HepG2 (cell line): ENCODE measurements around the gene ATP11C. TPM values are rescaled to one million over a fixed set of nuclear protein-coding genes. Genes with fewer than 3 reads are reported as not detected.

Experiments used
- ATAC-seq: fragments of 200-7000 bp; cut with Tn5 transposase; 3 replicates; pipeline ENCODE4 v1.9.1; 2020; ENCODE audit warnings: mild to moderate bottlenecking, moderate library complexity
- BruUV-seq: library from RNA; stranded (reverse); fragments of 400-500 nt; replicated peaks from 2 replicates; lab custom pipeline; 2021; lab: Mats Ljungman, UMichigan
- CTCF ChIA-PET: fragments of 300-600 bp; formaldehyde crosslinking; extraction: SDS; loops from one replicate; lab custom pipeline; 2021; ENCODE audit warnings: low total read pairs, inconsistent platforms, low intra/inter-chr PET ratio; lab: Yijun Ruan, JAX
- POLR2A ChIA-PET: fragments of 350-600 bp; sonication (Branson Sonifier 250); formaldehyde crosslinking; loops from one replicate; lab custom pipeline; 2020; ENCODE audit warnings: antibody characterized with exemption, inconsistent platforms; lab: Yijun Ruan, JAX
- DNase-seq: peaks from one replicate; pipeline ENCODE4 v3.0.0-alpha.2; 2015; ENCODE audit warnings: low spot score
- FAIRE-seq: peaks from 3 replicates; lab custom pipeline; 2011; peaks lifted over from hg19 to GRCh38; lab: Jason Lieb, UNC
- H2AFZ ChIP-seq: one replicate; pipeline ENCODE4 v1.6.1; 2011; ENCODE audit warnings: low read length, inconsistent platforms
- H3K27ac ChIP-seq: fragments of 300-600 bp; 3 replicates; pipeline ENCODE4 v1.8.0; 2011; ENCODE audit warnings: mixed run types, mild to moderate bottlenecking, mixed read lengths, low read length, inconsistent platforms; ENCODE audit not compliant: insufficient read depth; ENCODE audit errors: extremely low read length
- H3K27me3 ChIP-seq, 2 experiments: fragments of 200-600 bp in 1 of 2; 2 replicates in 1 of 2; 3 replicates in 1 of 2; pipeline versions ENCODE4 v1.6.0 to v1.8.0; 2011; ENCODE audit warnings: low read length in 2 of 2, mild to moderate bottlenecking in 2 of 2, moderate library complexity in 2 of 2, inconsistent platforms in 1 of 2; ENCODE audit not compliant: insufficient read depth in 2 of 2, control insufficient read depth in 1 of 2
- H3K36me3 ChIP-seq, 2 experiments: fragments of 200-600 bp in 1 of 2; replicated peaks in 1 of 2; 2 replicates in 1 of 2; 3 replicates in 1 of 2; pipeline versions ENCODE4 v1.5.1 to v1.8.0; 2011; ENCODE audit warnings: low read length in 2 of 2, inconsistent platforms in 1 of 2; ENCODE audit not compliant: insufficient read depth in 2 of 2, control insufficient read depth in 1 of 2
- H3K4me1 ChIP-seq: 2 replicates; pipeline ENCODE4 v1.5.1; 2012; ENCODE audit warnings: low read length, inconsistent platforms; ENCODE audit not compliant: insufficient read depth
- H3K4me2 ChIP-seq: 2 replicates; pipeline ENCODE4 v1.6.0; 2011; ENCODE audit warnings: low read depth, low read length, inconsistent platforms
- H3K4me3 ChIP-seq, 3 experiments: fragments of 200-600 bp in 1 of 3; sonication (generic), shearing (Covaris generic) in 1 of 3; replicated peaks in 1 of 3; 2 replicates each; pipeline ENCODE4 v1.5.1; 2011 to 2016; ENCODE audit warnings: low read length in 3 of 3, inconsistent platforms in 2 of 3, low read depth in 2 of 3, mild to moderate bottlenecking in 2 of 3, control low read depth in 1 of 3, mixed read lengths in 1 of 3; ENCODE audit not compliant: insufficient read depth in 1 of 3
- H3K79me2 ChIP-seq: one replicate; pipeline ENCODE4 v1.6.1; 2011; ENCODE audit warnings: low read length, inconsistent platforms; ENCODE audit not compliant: insufficient read depth
- H3K9ac ChIP-seq: 2 replicates; pipeline ENCODE4 v1.6.0; 2011; ENCODE audit warnings: mild to moderate bottlenecking, low read depth, low read length, inconsistent platforms; ENCODE audit not compliant: insufficient read depth
- H3K9me3 ChIP-seq: 2 replicates; pipeline ENCODE4 v1.5.1; 2012; ENCODE audit warnings: mild to moderate bottlenecking, low read length
- H4K20me1 ChIP-seq: 2 replicates; pipeline ENCODE4 v1.6.0; 2011; ENCODE audit warnings: inconsistent platforms, mild to moderate bottlenecking, low read length, moderate library complexity; ENCODE audit not compliant: insufficient read depth
- AGO1 ChIP-seq: fragments of 200-400 bp; formaldehyde crosslinking; IDR thresholded peaks from 2 replicates; pipeline ENCODE4 v1.6.1; 2017; ENCODE audit warnings: mild to moderate bottlenecking, low read depth, low read length, moderate library complexity; ENCODE audit not compliant: poor library complexity, severe bottlenecking
- HNRNPL ChIP-seq: fragments of 200-400 bp; formaldehyde crosslinking; IDR thresholded peaks from 2 replicates; pipeline ENCODE4 v1.6.1; 2017; ENCODE audit warnings: mild to moderate bottlenecking, low read depth, low read length
- HOXA7 ChIP-seq: sonication (generic); formaldehyde crosslinking; IDR thresholded peaks from 2 replicates; pipeline ENCODE4 v1.8.1; 2022; ENCODE audit warnings: mild to moderate bottlenecking, missing genetic modification reagents, moderate library complexity
- KAT8 ChIP-seq: IDR thresholded peaks from 2 replicates; pipeline ENCODE4 v1.6.1; 2016; ENCODE audit warnings: missing genetic modification reagents, missing compliant biosample characterization
- NFKBIZ ChIP-seq: IDR thresholded peaks from 2 replicates; pipeline ENCODE4 v1.6.1; 2018; ENCODE audit warnings: missing genetic modification reagents, missing compliant biosample characterization
- SALL1 ChIP-seq: sonication (generic); formaldehyde crosslinking; IDR thresholded peaks from 2 replicates; pipeline ENCODE4 v1.8.0; 2022; ENCODE audit warnings: mild to moderate bottlenecking, missing genetic modification reagents
- ZBTB46 ChIP-seq: sonication (generic); formaldehyde crosslinking; IDR thresholded peaks from 2 replicates; pipeline ENCODE4 v1.4.0; 2020; ENCODE audit warnings: mild to moderate bottlenecking, missing genetic modification reagents, borderline replicate concordance
- WGBS: methylation state at CpG from one replicate; pipeline ENCODE4 v1.1.6; 2017; ENCODE audit warnings: low lambda C conversion rate; 5-methylcytosine and 5-hydroxymethylcytosine counted together
- in situ Hi-C: cut with HindIII; loops from 2 replicates; pipeline ENCODE4 v1.10.0; 2017; ENCODE audit warnings: low pct_unique_long_range_greater_than_20kb; ENCODE audit not compliant: extremely low pct_ligation_motif_present
- intact Hi-C: fragments of 100-400 bp; cut with micrococcal nuclease; formaldehyde crosslinking; loops from one replicate; pipeline ENCODE4 v1.10.0; 2022; ENCODE audit not compliant: unreplicated experiment
- polyA plus RNA-seq, 8 experiments: library from polyadenylated mRNA; depleted of rRNA in 3 of 8; stranded (reverse) in 7 of 8; unstranded in 1 of 8; fragments of >200 nt; fragmentation: Illumina TruSeq in 4 of 8; extraction: Trizol in 4 of 8; gene quantifications; 2 replicates each; pipeline versions ENCODE4 v1.2.1 to v1.2.3, GENCODE V29; 2011 to 2016; ENCODE audit warnings: low read depth in 4 of 8, missing spikeins in 1 of 8, mixed read lengths in 1 of 8; ENCODE audit not compliant: insufficient read depth in 1 of 8
- total RNA-seq, 5 experiments: library from RNA; depleted of rRNA; stranded (reverse); fragments of >200 nt; fragmentation: Illumina TruSeq; extraction: Trizol; gene quantifications; 2 replicates each; pipeline ENCODE4 v1.2.3, GENCODE V29; 2016; ENCODE audit warnings: low read depth in 1 of 5

Gene ATP11C
- total and polyA plus RNA-seq, 2 of the 13 experiments (the other 11 are each of a cell fraction or from before 2014, with no cell fraction given) = 8.5 to 16.9 TPM

- no peak for TF ChIP-seq ZBTB46 (CRISPR knock-in tag)
- no peak for TF ChIP-seq SALL1 (CRISPR knock-in tag)
- no peak for TF ChIP-seq NFKBIZ (CRISPR knock-in tag)
Observed at GRCh38 chrX:139766545-139766983, 166.3 kb downstream of the ATP11C start (continued).

- no peak for DNase-seq
- ChIA-PET POLR2A (no interaction called here), CTCF (no interaction called here)
- intact Hi-C loops (no loop called here), in situ Hi-C loops (no loop called here)
- TF ChIP-seq AGO1 (no peak), HNRNPL (no peak), KAT8 (CRISPR knock-in tag) (no peak), HOXA7 (CRISPR knock-in tag) (no peak)
- Histone ChIP-seq H3K9ac (no peak overlapping the region), H3K27ac (no peak overlapping the region), H4K20me1 (no peaks in the 10 kb centered on the region), H3K36me3 (no peaks in the 10 kb centered on the region), H2AFZ (no peak overlapping the region), H3K4me2 (no peak overlapping the region), H3K79me2 (no peaks in the 10 kb centered on the region), H3K4me3 (no peak overlapping the region), H3K9me3 (no peaks in the 10 kb centered on the region), H3K27me3 (no peaks in the 10 kb centered on the region), H3K4me1 (no peaks in the 10 kb centered on the region)
- BruUV-seq = no TSS peak
- no peak for ATAC-seq
- 98% methylated on average over 3 of the region's 4 CpGs for WGBS
- FAIRE-seq = no peak
Observed at GRCh38 chrX:139762400-139763183, 170.3 kb downstream of the ATP11C start.
